Body of pancreas (tissue), 4 donors: ENCODE results near the gene KIAA0825.

ENCODE experiments used
- CTCF ChIP-seq, 7 experiments: fragments of 450-650 bp in 4 of 7; fragments of 200-600 bp in 3 of 7; sonication (generic) in 3 of 7; IDR thresholded peaks; one replicate each; pipeline ENCODE4 v1.5.1; 2016 to 2019; ENCODE audit warnings: antibody characterized with exemption in 7 of 7
- POLR2A ChIP-seq, 3 donors: fragments of 450-650 bp; IDR thresholded peaks; one replicate each; pipeline ENCODE4 v1.6.1; 2016; ENCODE audit warnings: antibody characterized with exemption in 3 of 3, mild to moderate bottlenecking in 2 of 3

- TF ChIP-seq CTCF (IDR thresholded peaks at IDR 0.05) (no peak), POLR2A (IDR thresholded peaks at IDR 0.05) (no peak)
Observed at GRCh38 chr5:94175912-94176311, 442.5 kb downstream of the KIAA0825 start.
